DND-41 (cell line): ENCODE results near the gene WFDC8.

Experiments
- EZH2 ChIP-seq: IDR thresholded peaks from 3 replicates; pipeline ENCODE4 v1.6.1; 2012; ENCODE audit warnings: borderline replicate concordance, low read depth, mild to moderate bottlenecking, moderate library complexity, low read length, inconsistent platforms; ENCODE audit not compliant: severe bottlenecking
- TF ChIP-seq, protein P1 (sequence below): IDR thresholded peaks from 2 replicates; pipeline ENCODE4 v1.5.1; 2012; ENCODE audit warnings: borderline replicate concordance, low read length, moderate library complexity, mild to moderate bottlenecking; ENCODE audit not compliant: poor library complexity, severe bottlenecking; ENCODE audit errors: extremely low read depth

DNA sequence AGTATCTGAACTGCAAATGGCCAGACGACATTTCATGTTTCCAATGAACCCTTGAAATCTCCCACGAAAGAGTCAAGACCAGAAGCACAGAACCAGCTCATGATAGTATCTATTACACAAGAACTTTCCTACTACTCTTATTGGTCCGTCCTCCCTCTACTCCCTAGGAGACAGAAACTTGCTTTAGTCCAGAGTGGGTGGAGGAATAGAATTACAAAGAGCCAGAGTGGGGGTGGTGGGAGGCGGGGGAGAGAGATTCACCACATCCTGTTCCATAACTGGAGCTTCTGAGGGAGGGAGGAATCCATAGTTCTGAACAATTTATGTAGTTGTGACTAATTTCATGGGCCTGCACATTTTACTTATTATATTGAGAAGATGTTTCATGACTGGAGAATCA lies 32.0 kb upstream of the WFDC8 start:
- TF ChIP-seq, protein P1, sequence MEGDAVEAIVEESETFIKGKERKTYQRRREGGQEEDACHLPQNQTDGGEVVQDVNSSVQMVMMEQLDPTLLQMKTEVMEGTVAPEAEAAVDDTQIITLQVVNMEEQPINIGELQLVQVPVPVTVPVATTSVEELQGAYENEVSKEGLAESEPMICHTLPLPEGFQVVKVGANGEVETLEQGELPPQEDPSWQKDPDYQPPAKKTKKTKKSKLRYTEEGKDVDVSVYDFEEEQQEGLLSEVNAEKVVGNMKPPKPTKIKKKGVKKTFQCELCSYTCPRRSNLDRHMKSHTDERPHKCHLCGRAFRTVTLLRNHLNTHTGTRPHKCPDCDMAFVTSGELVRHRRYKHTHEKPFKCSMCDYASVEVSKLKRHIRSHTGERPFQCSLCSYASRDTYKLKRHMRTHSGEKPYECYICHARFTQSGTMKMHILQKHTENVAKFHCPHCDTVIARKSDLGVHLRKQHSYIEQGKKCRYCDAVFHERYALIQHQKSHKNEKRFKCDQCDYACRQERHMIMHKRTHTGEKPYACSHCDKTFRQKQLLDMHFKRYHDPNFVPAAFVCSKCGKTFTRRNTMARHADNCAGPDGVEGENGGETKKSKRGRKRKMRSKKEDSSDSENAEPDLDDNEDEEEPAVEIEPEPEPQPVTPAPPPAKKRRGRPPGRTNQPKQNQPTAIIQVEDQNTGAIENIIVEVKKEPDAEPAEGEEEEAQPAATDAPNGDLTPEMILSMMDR, result no peak
- no peak for TF ChIP-seq EZH2
